ES-I3 (cell line): Measurements from ENCODE around the gene LEFTY2.

Experiments used
- H3K36me3 ChIP-seq: 2 replicates; pipeline ENCODE4 v1.6.1; 2013; ENCODE audit warnings: mild to moderate bottlenecking, low read length, control low read depth, moderate library complexity; ENCODE audit not compliant: insufficient read depth
- H3K4me1 ChIP-seq: 2 replicates; pipeline ENCODE4 v1.6.1; 2013; ENCODE audit warnings: mild to moderate bottlenecking, control low read depth, low read length; ENCODE audit not compliant: insufficient read depth
- H3K9ac ChIP-seq: 2 replicates; pipeline ENCODE4 v1.6.1; 2013; ENCODE audit warnings: low read depth, mild to moderate bottlenecking, low read length, moderate library complexity
- H3K9me3 ChIP-seq: 2 replicates; pipeline ENCODE4 v1.6.1; 2013; ENCODE audit warnings: mild to moderate bottlenecking, low read length, moderate library complexity; ENCODE audit not compliant: control insufficient read depth, insufficient read depth

The LEFTY2 gene

DNA sequence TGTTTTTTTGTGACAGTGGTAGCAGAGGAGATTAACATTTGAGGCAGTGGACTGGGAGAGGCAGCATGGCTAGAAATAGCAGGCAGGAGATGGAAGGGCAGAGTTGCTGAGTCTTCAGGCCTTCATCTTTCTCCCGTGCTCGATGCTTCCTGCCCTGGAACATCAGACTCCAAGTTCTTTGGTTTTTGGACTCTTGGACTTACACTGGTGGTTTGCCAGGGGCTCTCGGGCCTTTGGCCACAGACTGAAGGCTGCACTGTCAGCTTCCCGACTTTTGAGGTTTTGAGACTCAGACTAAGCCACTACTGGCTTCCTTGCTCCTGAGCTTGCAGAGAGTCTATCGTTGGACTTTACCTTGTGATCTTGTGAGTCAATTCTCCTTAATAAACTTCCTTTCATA is 24.2 kb upstream of the LEFTY2 start:
- Histone ChIP-seq H3K9me3 (no peaks in the 10 kb centered on the region), H3K4me1 (no peaks in the 10 kb centered on the region; the same call in 1 of the 2 replicates), H3K36me3 (no peaks in the 10 kb centered on the region), H3K9ac (no peak overlapping the region)

DNA sequence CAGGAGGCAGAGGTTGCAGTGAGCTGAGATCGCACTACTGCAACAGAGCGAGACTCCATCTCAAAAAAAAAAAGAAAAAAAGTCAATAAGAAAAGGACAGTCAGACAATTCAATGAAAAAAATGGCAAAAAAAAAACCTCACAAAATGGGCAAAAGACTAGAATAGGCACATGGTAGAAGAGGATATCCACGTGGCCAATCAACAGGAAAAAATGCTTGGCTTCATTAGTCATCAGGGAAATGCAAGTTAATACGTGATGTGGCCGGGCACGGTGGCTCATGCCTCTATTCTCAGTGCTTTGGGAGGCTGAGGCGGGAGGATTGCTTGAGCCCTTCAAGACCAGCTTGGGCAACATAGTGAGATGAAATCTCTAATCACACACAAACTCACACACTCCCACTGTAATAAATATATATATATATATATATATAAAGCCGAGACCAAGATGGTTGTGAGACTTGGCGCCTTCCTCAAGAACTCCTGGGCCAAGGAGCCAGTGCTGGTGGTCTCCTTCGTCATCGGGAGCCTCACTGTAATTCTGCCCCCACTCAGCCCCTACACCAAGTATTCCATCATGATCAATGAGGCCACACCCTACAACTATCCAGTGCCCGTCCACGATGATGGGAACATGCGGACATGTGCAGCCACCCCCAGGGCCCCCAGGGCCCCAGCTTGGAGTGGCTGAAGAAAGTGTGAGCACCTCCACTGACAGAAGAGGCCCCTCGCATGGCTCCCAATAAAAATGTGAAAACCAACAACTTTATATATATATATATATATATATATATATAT is 22.9 kb upstream of the LEFTY2 start:
- no peaks in the 10 kb centered on the region for H3K9me3 ChIP-seq
- no peak overlapping the region for H3K9ac ChIP-seq
- H3K4me1 ChIP-seq, result no peaks in the 10 kb centered on the region; the same call in 1 of the 2 replicates
- no peaks in the 10 kb centered on the region for H3K36me3 ChIP-seq

GRCh38 chr1:225962440-225962975 is 21.5 kb upstream of the LEFTY2 start:
- H3K9me3 ChIP-seq, result no peaks in the 10 kb centered on the region
- 0 out of 2 replicates have a peak overlapping the region, but pooled peaks have one; percentile 1 for H3K9ac ChIP-seq
- no peaks in the 10 kb centered on the region for H3K4me1 ChIP-seq
- no peaks in the 10 kb centered on the region for H3K36me3 ChIP-seq

DNA sequence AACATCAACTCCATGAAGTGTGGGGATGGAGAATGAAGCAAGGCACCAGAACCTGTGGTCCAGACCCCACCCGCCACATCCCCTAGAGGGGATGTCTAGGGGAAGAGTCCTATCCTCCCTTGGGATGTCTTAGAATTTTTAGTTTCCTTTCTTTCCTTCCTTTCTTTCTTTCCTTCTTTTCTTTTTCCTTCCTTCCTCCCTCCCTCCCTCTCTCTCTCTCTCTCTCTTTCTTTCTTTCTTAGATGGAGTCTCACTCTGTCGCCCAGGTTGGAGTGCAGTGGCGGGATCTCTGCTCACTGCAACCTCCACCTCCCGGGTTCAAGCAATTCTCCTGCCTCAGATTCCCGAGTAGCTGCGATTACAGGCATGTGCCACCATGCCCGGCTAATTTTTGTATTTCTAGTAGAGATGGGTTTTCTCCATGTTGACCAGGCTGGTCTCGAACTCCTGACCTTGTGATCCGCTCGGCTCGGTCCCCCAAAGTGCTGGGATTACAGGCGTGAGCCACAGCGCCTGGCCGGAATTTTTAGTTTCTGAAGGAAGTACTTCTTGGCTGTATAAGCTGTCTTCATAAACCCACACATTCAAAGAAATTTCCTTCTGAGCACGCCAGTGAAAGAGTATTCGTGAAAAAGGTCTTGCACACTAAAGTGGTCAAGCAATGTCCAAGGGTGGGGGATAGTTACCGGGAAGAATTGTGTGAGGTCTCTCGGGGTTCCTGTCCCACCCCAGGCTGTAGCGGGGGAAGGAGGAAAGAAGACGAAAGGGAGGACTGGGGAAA is 20.8 kb upstream of the LEFTY2 start:
- Histone ChIP-seq H3K36me3 (no peaks in the 10 kb centered on the region), H3K9me3 (no peaks in the 10 kb centered on the region), H3K4me1 (no peaks in the 10 kb centered on the region), H3K9ac (no peak overlapping the region)

GRCh38 chr1:225958041-225958440 is 17.0 kb upstream of the LEFTY2 start:
- Histone ChIP-seq H3K9ac (no peak overlapping the region), H3K4me1 (no peaks in the 10 kb centered on the region), H3K36me3 (no peaks in the 10 kb centered on the region), H3K9me3 (no peaks in the 10 kb centered on the region)

DNA sequence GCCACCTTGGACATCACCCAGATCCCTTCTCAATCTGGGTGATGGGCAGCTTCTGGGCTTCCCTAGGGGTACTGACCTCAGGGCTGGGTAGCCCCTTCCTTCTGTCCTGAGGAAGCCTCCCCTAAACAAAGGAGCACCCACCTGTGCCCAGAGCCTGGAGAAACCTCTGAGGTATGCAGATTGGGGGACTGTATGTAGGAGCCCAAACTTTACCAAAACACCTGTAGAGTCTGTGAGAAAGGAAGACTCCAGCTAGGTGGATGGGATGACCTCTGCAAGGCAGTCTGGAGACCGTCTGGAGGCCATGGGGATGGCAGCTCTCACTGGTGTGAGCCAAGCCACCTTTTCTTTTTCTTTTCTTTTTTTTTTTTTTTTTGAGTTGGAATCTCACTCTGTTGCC is 13.7 kb upstream of the LEFTY2 start:
- Histone ChIP-seq H3K9me3 (no peaks in the 10 kb centered on the region), H3K4me1 (peaks cover 10% of the 10 kb centered on the region; the same call in 1 of the 2 replicates), H3K36me3 (no peaks in the 10 kb centered on the region), H3K9ac (no peak overlapping the region)

DNA sequence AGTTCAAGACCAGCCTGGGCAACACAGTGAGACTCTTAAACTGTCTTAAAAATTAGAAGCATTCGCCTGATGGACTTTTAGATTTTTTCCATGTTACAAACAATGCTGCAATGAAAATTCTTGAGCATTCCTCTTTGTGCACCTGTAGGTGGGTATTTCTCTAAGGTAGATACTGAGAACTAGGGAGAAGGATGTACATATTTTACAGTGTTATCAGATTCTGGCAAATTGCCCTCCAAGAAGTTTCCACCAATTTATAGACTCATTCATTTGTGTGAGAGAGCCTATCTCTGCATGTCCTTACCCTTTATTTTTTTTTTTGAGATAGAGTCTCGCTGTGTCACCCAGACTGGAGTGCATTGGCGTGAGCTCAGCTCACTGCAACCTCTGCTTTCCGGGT is 12.3 kb upstream of the LEFTY2 start:
- peaks cover 20% of the 10 kb centered on the region for H3K4me1 ChIP-seq
- H3K9me3 ChIP-seq, result no peaks in the 10 kb centered on the region
- H3K36me3 ChIP-seq, result no peaks in the 10 kb centered on the region
- H3K9ac ChIP-seq, result no peak overlapping the region

- Histone ChIP-seq H3K4me1 (peaks cover 40% of the 10 kb centered on the region), H3K36me3 (no peaks in the 10 kb centered on the region), H3K9ac (peak overlapping the region; percentile 45; the same call in 1 of the 2 replicates), H3K9me3 (no peaks in the 10 kb centered on the region)
Measured at GRCh38 chr1:225950905-225951497, 10.0 kb upstream of the LEFTY2 start.

DNA sequence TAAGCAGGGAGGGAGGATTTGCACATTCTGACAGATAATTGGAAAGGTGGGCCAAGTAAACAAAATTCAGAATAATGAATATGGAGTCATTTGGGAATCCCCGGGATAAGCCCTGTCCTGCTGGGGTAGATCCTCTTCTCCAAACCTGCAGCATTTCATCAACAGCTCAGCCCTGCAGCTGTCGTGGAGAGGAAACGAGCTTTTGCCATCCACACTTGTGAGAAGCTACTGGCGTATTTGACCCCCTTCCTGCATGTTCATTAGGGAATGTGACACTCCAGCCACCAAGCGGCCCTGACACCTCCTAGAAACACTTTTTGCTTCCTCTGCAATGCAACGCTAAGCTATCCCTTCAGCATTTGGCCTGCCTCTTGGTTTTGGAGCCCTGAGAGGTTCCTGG is 8.0 kb upstream of the LEFTY2 start:
- Histone ChIP-seq H3K9ac (no peak overlapping the region), H3K9me3 (no peaks in the 10 kb centered on the region), H3K36me3 (no peaks in the 10 kb centered on the region), H3K4me1 (peaks cover 60% of the 10 kb centered on the region)

DNA sequence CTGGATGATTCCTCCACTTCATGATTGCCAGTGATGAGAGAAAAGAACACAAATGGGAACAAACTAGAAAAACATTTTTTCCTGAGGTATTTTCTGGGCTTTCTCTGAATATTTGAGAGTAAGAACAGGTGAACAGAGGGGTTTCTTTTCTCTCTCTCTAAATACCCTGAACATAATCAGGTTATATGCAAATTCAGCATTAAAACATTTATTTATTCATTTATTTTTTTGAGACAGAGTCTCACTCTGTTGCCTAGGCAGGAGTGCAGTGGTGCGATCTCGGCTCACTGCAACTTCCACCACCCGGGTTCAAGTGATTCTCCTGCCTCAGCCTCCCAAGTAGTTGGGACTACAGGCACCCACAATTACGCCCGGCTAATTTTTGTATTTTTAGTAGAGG is 5.8 kb upstream of the LEFTY2 start:
- Histone ChIP-seq H3K9me3 (no peaks in the 10 kb centered on the region), H3K4me1 (peaks cover 73% of the 10 kb centered on the region), H3K36me3 (no peaks in the 10 kb centered on the region), H3K9ac (no peak overlapping the region)

DNA sequence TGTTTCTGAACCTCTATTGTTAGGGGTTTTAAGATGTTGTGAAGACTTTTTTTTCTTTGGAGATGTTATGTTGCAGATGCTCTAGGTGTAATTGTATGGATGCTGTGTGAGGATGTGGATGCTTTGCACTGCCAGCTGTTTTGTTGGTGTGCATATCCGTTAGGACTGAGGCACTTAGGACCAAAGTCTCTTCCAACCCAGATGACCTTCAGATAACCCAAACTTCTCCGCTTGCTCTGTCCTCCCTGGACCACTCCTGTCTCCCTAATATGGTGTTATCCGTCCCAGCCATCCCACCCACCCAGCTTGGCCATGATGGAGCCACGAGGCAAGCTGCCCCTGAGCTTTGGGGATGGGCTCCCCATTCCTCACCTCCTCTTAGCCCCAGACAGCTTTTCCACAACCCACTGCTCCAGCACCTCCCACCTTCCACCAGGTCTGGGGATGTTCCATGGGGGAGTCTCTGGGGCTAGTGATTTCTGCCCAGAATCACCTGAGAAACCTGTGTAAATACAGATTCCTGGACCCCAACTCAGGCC is 5.1 kb upstream of the LEFTY2 start:
- Histone ChIP-seq H3K9ac (no peak overlapping the region), H3K9me3 (no peaks in the 10 kb centered on the region), H3K4me1 (peaks cover 77% of the 10 kb centered on the region), H3K36me3 (no peaks in the 10 kb centered on the region)

DNA sequence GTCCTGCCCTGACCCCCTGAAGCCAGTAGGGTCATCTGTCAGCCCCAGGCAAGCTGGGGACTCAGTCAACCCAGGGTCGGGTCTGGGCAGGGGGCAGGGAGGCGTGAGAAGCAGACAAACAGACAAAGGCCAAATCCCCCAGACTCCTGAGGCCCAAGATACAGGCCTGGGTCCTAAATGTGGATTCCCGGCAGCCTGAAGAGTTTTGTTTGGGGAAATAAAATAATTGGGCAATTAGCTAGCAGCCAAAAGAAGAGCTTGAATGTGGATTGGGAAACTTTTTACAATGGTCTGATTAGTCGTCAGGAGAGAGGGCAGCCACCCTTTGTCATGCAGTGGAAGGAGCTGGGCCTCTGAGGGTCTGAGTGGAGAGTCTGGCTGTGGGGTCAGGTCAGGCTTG is 4.5 kb upstream of the LEFTY2 start:
- Histone ChIP-seq H3K9me3 (no peaks in the 10 kb centered on the region), H3K9ac (no peak overlapping the region), H3K4me1 (peaks cover 74% of the 10 kb centered on the region), H3K36me3 (no peaks in the 10 kb centered on the region)

GRCh38 chr1:225944951-225945350 is 3.9 kb upstream of the LEFTY2 start:
- Histone ChIP-seq H3K36me3 (no peaks in the 10 kb centered on the region), H3K9ac (no peak overlapping the region), H3K4me1 (peaks cover 76% of the 10 kb centered on the region), H3K9me3 (no peaks in the 10 kb centered on the region)

DNA sequence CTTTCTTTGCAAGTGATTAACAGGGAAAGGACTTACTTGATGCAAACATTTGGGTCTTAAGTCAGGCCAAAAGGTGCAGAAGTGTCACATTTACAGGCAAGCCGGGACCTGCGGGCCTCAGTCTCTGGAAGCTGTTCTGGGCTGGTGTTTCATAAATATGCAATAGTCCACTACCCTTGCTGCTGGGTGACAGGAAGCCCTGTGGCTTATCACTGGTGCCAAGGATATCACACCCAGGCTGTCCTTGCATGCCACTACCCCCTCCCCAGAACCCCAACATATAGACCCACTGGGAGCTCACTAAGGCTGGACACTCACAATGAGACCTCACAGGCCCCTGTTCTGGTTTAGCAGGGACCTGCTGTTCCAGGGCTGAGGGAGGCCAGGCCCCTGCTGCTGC is 3.4 kb upstream of the LEFTY2 start:
- H3K9me3 ChIP-seq, result no peaks in the 10 kb centered on the region
- peaks cover 76% of the 10 kb centered on the region for H3K4me1 ChIP-seq
- no peak overlapping the region for H3K9ac ChIP-seq

More for the DNA sequence above, 3.4 kb upstream of the LEFTY2 start:
- H3K36me3 ChIP-seq, result no peaks in the 10 kb centered on the region
